HepG2 (cell line): ENCODE measurements around the gene MRPS35. TPM values are rescaled to one million over a fixed set of nuclear protein-coding genes. Genes with fewer than 3 reads are reported as not detected.

Experiments used
- ATAC-seq: fragments of 200-7000 bp; cut with Tn5 transposase; 3 replicates; pipeline ENCODE4 v1.9.1; 2020; ENCODE audit warnings: mild to moderate bottlenecking, moderate library complexity
- BruUV-seq: library from RNA; stranded (reverse); fragments of 400-500 nt; replicated peaks from 2 replicates; lab custom pipeline; 2021; lab: Mats Ljungman, UMichigan
- CTCF ChIA-PET: fragments of 300-600 bp; formaldehyde crosslinking; extraction: SDS; loops from one replicate; lab custom pipeline; 2021; ENCODE audit warnings: low total read pairs, inconsistent platforms, low intra/inter-chr PET ratio; lab: Yijun Ruan, JAX
- POLR2A ChIA-PET: fragments of 350-600 bp; sonication (Branson Sonifier 250); formaldehyde crosslinking; loops from one replicate; lab custom pipeline; 2020; ENCODE audit warnings: antibody characterized with exemption, inconsistent platforms; lab: Yijun Ruan, JAX
- DNase-seq: peaks from one replicate; pipeline ENCODE4 v3.0.0-alpha.2; 2015; ENCODE audit warnings: low spot score
- FAIRE-seq: peaks from 3 replicates; lab custom pipeline; 2011; peaks lifted over from hg19 to GRCh38; lab: Jason Lieb, UNC
- H2AFZ ChIP-seq: one replicate; pipeline ENCODE4 v1.6.1; 2011; ENCODE audit warnings: low read length, inconsistent platforms
- H3K27ac ChIP-seq: fragments of 300-600 bp; 3 replicates; pipeline ENCODE4 v1.8.0; 2011; ENCODE audit warnings: mixed run types, mild to moderate bottlenecking, mixed read lengths, low read length, inconsistent platforms; ENCODE audit not compliant: insufficient read depth; ENCODE audit errors: extremely low read length
- H3K27me3 ChIP-seq, 2 experiments: fragments of 200-600 bp in 1 of 2; 2 replicates in 1 of 2; 3 replicates in 1 of 2; pipeline versions ENCODE4 v1.6.0 to v1.8.0; 2011; ENCODE audit warnings: low read length in 2 of 2, mild to moderate bottlenecking in 2 of 2, moderate library complexity in 2 of 2, inconsistent platforms in 1 of 2; ENCODE audit not compliant: insufficient read depth in 2 of 2, control insufficient read depth in 1 of 2
- H3K36me3 ChIP-seq, 2 experiments: fragments of 200-600 bp in 1 of 2; replicated peaks in 1 of 2; 2 replicates in 1 of 2; 3 replicates in 1 of 2; pipeline versions ENCODE4 v1.5.1 to v1.8.0; 2011; ENCODE audit warnings: low read length in 2 of 2, inconsistent platforms in 1 of 2; ENCODE audit not compliant: insufficient read depth in 2 of 2, control insufficient read depth in 1 of 2
- H3K4me1 ChIP-seq: 2 replicates; pipeline ENCODE4 v1.5.1; 2012; ENCODE audit warnings: low read length, inconsistent platforms; ENCODE audit not compliant: insufficient read depth
- H3K4me2 ChIP-seq: 2 replicates; pipeline ENCODE4 v1.6.0; 2011; ENCODE audit warnings: low read depth, low read length, inconsistent platforms
- H3K4me3 ChIP-seq, 3 experiments: fragments of 200-600 bp in 1 of 3; sonication (generic), shearing (Covaris generic) in 1 of 3; replicated peaks in 1 of 3; 2 replicates each; pipeline ENCODE4 v1.5.1; 2011 to 2016; ENCODE audit warnings: low read length in 3 of 3, inconsistent platforms in 2 of 3, low read depth in 2 of 3, mild to moderate bottlenecking in 2 of 3, control low read depth in 1 of 3, mixed read lengths in 1 of 3; ENCODE audit not compliant: insufficient read depth in 1 of 3
- H3K79me2 ChIP-seq: one replicate; pipeline ENCODE4 v1.6.1; 2011; ENCODE audit warnings: low read length, inconsistent platforms; ENCODE audit not compliant: insufficient read depth
- H3K9ac ChIP-seq: 2 replicates; pipeline ENCODE4 v1.6.0; 2011; ENCODE audit warnings: mild to moderate bottlenecking, low read depth, low read length, inconsistent platforms; ENCODE audit not compliant: insufficient read depth
- H3K9me3 ChIP-seq: 2 replicates; pipeline ENCODE4 v1.5.1; 2012; ENCODE audit warnings: mild to moderate bottlenecking, low read length
- H4K20me1 ChIP-seq: 2 replicates; pipeline ENCODE4 v1.6.0; 2011; ENCODE audit warnings: inconsistent platforms, mild to moderate bottlenecking, low read length, moderate library complexity; ENCODE audit not compliant: insufficient read depth
- CC2D1A ChIP-seq: sonication (generic); formaldehyde crosslinking; IDR thresholded peaks from 2 replicates; pipeline ENCODE4 v1.8.1; 2023; ENCODE audit warnings: mild to moderate bottlenecking, missing genetic modification reagents
- FOXA3 ChIP-seq: IDR thresholded peaks from 2 replicates; pipeline ENCODE4 v1.6.1; 2016; ENCODE audit warnings: missing genetic modification reagents, missing compliant biosample characterization
- HIVEP1 ChIP-seq: sonication (generic); formaldehyde crosslinking; IDR thresholded peaks from 2 replicates; pipeline ENCODE4 v1.4.0; 2020; ENCODE audit warnings: mild to moderate bottlenecking, missing genetic modification reagents
- HMGA1 ChIP-seq: sonication (generic); formaldehyde crosslinking; conservative IDR thresholded peaks from 2 replicates; pipeline ENCODE4 v1.4.0; 2020; ENCODE audit warnings: missing genetic modification reagents
- HNRNPK ChIP-seq: fragments of 200-400 bp; formaldehyde crosslinking; IDR thresholded peaks from 2 replicates; pipeline ENCODE4 v1.6.1; 2018; ENCODE audit warnings: low read length, low read depth, moderate library complexity, mild to moderate bottlenecking; ENCODE audit not compliant: poor library complexity, severe bottlenecking
- NFATC3 ChIP-seq: sonication (generic); formaldehyde crosslinking; IDR thresholded peaks from 2 replicates; pipeline ENCODE4 v1.5.1; 2020; ENCODE audit warnings: mild to moderate bottlenecking, missing genetic modification reagents
- RCOR2 ChIP-seq: IDR thresholded peaks from 2 replicates; pipeline ENCODE4 v1.6.1; 2016; ENCODE audit warnings: missing biosample characterization, missing genetic modification reagents
- RFX3 ChIP-seq: IDR thresholded peaks from 2 replicates; pipeline ENCODE4 v1.6.1; 2016; ENCODE audit warnings: missing biosample characterization, missing genetic modification reagents
- SALL1 ChIP-seq: sonication (generic); formaldehyde crosslinking; IDR thresholded peaks from 2 replicates; pipeline ENCODE4 v1.8.0; 2022; ENCODE audit warnings: mild to moderate bottlenecking, missing genetic modification reagents
- SP5 ChIP-seq: IDR thresholded peaks from 2 replicates; pipeline ENCODE4 v1.6.1; 2016; ENCODE audit warnings: low read depth, borderline replicate concordance
- WGBS: methylation state at CpG from one replicate; pipeline ENCODE4 v1.1.6; 2017; ENCODE audit warnings: low lambda C conversion rate; 5-methylcytosine and 5-hydroxymethylcytosine counted together
- in situ Hi-C: cut with HindIII; loops from 2 replicates; pipeline ENCODE4 v1.10.0; 2017; ENCODE audit warnings: low pct_unique_long_range_greater_than_20kb; ENCODE audit not compliant: extremely low pct_ligation_motif_present
- intact Hi-C: fragments of 100-400 bp; cut with micrococcal nuclease; formaldehyde crosslinking; loops from one replicate; pipeline ENCODE4 v1.10.0; 2022; ENCODE audit not compliant: unreplicated experiment
- polyA plus RNA-seq, 8 experiments: library from polyadenylated mRNA; depleted of rRNA in 3 of 8; stranded (reverse) in 7 of 8; unstranded in 1 of 8; fragments of >200 nt; fragmentation: Illumina TruSeq in 4 of 8; extraction: Trizol in 4 of 8; gene quantifications; 2 replicates each; pipeline versions ENCODE4 v1.2.1 to v1.2.3, GENCODE V29; 2011 to 2016; ENCODE audit warnings: low read depth in 4 of 8, missing spikeins in 1 of 8, mixed read lengths in 1 of 8; ENCODE audit not compliant: insufficient read depth in 1 of 8
- total RNA-seq, 5 experiments: library from RNA; depleted of rRNA; stranded (reverse); fragments of >200 nt; fragmentation: Illumina TruSeq; extraction: Trizol; gene quantifications; 2 replicates each; pipeline ENCODE4 v1.2.3, GENCODE V29; 2016; ENCODE audit warnings: low read depth in 1 of 5
- TF ChIP-seq, protein P1 (sequence below): sonication (generic); formaldehyde crosslinking; IDR thresholded peaks from 2 replicates; pipeline ENCODE4 v1.4.0; 2020; ENCODE audit warnings: missing genetic modification reagents
- TF ChIP-seq, protein P2 (sequence below): sonication (generic); formaldehyde crosslinking; IDR thresholded peaks from 2 replicates; pipeline ENCODE4 v1.5.0; 2020; ENCODE audit warnings: mild to moderate bottlenecking, missing genetic modification reagents
- TF ChIP-seq, protein P3 (sequence below): sonication (generic); formaldehyde crosslinking; conservative IDR thresholded peaks from 2 replicates; pipeline ENCODE4 v1.8.1; 2023; ENCODE audit warnings: missing genetic modification reagents
- TF ChIP-seq, protein P4 (sequence below): sonication (generic); formaldehyde crosslinking; IDR thresholded peaks from 2 replicates; pipeline ENCODE4 v1.8.1; 2023; ENCODE audit warnings: missing genetic modification reagents, inconsistent platforms, borderline replicate concordance
- TF ChIP-seq, protein P5 (sequence below): sonication (generic); formaldehyde crosslinking; conservative IDR thresholded peaks from 2 replicates; pipeline ENCODE4 v1.4.0; 2020; ENCODE audit warnings: missing genetic modification reagents

The MRPS35 gene
- total and polyA plus RNA-seq, 2 of the 13 experiments (the other 11 are each of a cell fraction or from before 2014, with no cell fraction given) = 63.4 to 104 TPM

DNA sequence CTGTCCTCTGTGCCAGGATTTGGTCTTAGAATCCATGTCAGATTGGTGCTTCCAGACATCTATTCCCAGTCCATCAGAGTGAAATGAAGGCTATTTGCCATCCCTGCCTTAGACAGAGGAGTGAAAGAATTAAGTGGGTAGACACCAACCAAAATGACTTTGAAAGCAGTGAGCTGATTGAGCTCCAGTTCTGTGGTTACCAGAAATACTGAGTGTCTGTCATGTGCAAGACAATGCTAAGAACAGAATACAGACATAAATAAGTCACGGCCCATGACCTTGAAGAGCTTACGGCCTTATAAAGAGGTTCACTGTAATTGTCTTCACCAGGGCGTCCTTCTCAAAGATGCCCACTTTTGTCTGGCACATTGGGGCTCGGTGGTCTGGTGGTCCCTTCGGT is 91.0 kb downstream of the MRPS35 start:
- in situ Hi-C loops (no loop called here), intact Hi-C loops (no loop called here)
- TF ChIP-seq, protein P1, sequence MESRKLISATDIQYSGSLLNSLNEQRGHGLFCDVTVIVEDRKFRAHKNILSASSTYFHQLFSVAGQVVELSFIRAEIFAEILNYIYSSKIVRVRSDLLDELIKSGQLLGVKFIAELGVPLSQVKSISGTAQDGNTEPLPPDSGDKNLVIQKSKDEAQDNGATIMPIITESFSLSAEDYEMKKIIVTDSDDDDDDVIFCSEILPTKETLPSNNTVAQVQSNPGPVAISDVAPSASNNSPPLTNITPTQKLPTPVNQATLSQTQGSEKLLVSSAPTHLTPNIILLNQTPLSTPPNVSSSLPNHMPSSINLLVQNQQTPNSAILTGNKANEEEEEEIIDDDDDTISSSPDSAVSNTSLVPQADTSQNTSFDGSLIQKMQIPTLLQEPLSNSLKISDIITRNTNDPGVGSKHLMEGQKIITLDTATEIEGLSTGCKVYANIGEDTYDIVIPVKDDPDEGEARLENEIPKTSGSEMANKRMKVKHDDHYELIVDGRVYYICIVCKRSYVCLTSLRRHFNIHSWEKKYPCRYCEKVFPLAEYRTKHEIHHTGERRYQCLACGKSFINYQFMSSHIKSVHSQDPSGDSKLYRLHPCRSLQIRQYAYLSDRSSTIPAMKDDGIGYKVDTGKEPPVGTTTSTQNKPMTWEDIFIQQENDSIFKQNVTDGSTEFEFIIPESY (CRISPR knock-in tag) = no peak
- TF ChIP-seq HIVEP1 = no peak
- no peak for TF ChIP-seq RFX3
- TF ChIP-seq HMGA1 = no peak
- TF ChIP-seq, protein P2, sequence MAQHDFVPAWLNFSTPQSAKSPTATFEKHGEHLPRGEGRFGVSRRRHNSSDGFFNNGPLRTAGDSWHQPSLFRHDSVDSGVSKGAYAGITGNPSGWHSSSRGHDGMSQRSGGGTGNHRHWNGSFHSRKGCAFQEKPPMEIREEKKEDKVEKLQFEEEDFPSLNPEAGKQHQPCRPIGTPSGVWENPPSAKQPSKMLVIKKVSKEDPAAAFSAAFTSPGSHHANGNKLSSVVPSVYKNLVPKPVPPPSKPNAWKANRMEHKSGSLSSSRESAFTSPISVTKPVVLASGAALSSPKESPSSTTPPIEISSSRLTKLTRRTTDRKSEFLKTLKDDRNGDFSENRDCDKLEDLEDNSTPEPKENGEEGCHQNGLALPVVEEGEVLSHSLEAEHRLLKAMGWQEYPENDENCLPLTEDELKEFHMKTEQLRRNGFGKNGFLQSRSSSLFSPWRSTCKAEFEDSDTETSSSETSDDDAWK = no peak
- no peak for TF ChIP-seq HNRNPK
- TF ChIP-seq, protein P3, sequence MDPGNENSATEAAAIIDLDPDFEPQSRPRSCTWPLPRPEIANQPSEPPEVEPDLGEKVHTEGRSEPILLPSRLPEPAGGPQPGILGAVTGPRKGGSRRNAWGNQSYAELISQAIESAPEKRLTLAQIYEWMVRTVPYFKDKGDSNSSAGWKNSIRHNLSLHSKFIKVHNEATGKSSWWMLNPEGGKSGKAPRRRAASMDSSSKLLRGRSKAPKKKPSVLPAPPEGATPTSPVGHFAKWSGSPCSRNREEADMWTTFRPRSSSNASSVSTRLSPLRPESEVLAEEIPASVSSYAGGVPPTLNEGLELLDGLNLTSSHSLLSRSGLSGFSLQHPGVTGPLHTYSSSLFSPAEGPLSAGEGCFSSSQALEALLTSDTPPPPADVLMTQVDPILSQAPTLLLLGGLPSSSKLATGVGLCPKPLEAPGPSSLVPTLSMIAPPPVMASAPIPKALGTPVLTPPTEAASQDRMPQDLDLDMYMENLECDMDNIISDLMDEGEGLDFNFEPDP (CRISPR knock-in tag) = no peak
- TF ChIP-seq RCOR2 = no peak
- TF ChIP-seq SP5 = no peak
- TF ChIP-seq, protein P4, sequence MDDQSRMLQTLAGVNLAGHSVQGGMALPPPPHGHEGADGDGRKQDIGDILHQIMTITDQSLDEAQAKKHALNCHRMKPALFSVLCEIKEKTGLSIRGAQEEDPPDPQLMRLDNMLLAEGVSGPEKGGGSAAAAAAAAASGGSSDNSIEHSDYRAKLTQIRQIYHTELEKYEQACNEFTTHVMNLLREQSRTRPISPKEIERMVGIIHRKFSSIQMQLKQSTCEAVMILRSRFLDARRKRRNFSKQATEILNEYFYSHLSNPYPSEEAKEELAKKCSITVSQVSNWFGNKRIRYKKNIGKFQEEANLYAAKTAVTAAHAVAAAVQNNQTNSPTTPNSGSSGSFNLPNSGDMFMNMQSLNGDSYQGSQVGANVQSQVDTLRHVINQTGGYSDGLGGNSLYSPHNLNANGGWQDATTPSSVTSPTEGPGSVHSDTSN (CRISPR knock-in tag) = no peak
- TF ChIP-seq NFATC3 (CRISPR knock-in tag) = no peak
- TF ChIP-seq CC2D1A = no peak
- TF ChIP-seq, protein P5, sequence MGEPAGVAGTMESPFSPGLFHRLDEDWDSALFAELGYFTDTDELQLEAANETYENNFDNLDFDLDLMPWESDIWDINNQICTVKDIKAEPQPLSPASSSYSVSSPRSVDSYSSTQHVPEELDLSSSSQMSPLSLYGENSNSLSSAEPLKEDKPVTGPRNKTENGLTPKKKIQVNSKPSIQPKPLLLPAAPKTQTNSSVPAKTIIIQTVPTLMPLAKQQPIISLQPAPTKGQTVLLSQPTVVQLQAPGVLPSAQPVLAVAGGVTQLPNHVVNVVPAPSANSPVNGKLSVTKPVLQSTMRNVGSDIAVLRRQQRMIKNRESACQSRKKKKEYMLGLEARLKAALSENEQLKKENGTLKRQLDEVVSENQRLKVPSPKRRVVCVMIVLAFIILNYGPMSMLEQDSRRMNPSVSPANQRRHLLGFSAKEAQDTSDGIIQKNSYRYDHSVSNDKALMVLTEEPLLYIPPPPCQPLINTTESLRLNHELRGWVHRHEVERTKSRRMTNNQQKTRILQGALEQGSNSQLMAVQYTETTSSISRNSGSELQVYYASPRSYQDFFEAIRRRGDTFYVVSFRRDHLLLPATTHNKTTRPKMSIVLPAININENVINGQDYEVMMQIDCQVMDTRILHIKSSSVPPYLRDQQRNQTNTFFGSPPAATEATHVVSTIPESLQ (CRISPR knock-in tag) = no peak
- no peak for TF ChIP-seq SALL1 (CRISPR knock-in tag)
- no peak for TF ChIP-seq FOXA3 (CRISPR knock-in tag)

More for the DNA sequence above, 91.0 kb downstream of the MRPS35 start:
- DNase-seq (no peak), ATAC-seq (no peak), FAIRE-seq (no peak)
- Histone ChIP-seq H3K79me2 (no peaks in the 10 kb centered on the region), H3K27ac (no peak overlapping the region), H3K36me3 (peaks cover 1 to 23% of the 10 kb centered on the region in 2 experiments; a peak in 3 of 5 replicates), H3K4me2 (no peak overlapping the region), H3K9me3 (no peaks in the 10 kb centered on the region), H3K27me3 (no peaks in the 10 kb centered on the region), H4K20me1 (no peaks in the 10 kb centered on the region), H3K9ac (no peak overlapping the region), H3K4me3 (no peak overlapping the region), H3K4me1 (no peaks in the 10 kb centered on the region), H2AFZ (no peak overlapping the region)
- POLR2A ChIA-PET = no interaction called here
- CTCF ChIA-PET = no interaction called here
- WGBS = 94% methylated on average over 3 of the region's 5 CpGs
- no TSS peak for BruUV-seq
